Fibroblast of pulmonary artery (primary cell): Measurements from ENCODE around the gene TRAPPC2.

Source experiments
- DNase-seq: peaks from one replicate; pipeline ENCODE4 v3.0.0-alpha.2; 2010; ENCODE audit warnings: low read depth
- H3K4me3 ChIP-seq: replicated peaks from 2 replicates; pipeline ENCODE4 v1.5.1; 2011; ENCODE audit warnings: low read depth, mild to moderate bottlenecking, control low read depth, low read length, moderate library complexity
- TF ChIP-seq, protein P1 (sequence below): IDR thresholded peaks from 2 replicates; pipeline ENCODE4 v1.5.1; 2011; ENCODE audit warnings: mild to moderate bottlenecking, control low read depth, low read length, inconsistent platforms; ENCODE audit errors: missing control alignments

The TRAPPC2 gene

DNA sequence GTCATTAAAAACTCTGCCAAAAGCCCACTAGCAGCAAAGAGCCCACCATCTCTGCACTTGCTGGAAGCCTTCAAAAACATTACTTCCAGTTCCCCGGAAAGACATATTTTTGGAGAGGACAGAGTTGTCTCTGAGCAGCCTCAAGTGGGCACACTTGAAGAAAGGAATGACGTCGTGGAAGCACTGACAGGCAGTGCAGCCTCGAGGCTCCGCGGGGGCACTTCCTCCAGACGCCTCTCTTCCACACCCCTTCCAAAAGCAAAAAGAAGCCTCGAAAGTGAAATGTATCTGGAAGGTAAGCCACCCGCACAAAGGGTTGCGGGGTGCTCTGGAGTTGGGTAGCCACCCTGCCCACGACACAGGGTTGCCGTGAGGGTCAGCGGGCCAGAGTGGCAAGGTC, 26.0 kb upstream of the TRAPPC2 start:
- no peak overlapping the region for H3K4me3 ChIP-seq
- TF ChIP-seq, protein P1, sequence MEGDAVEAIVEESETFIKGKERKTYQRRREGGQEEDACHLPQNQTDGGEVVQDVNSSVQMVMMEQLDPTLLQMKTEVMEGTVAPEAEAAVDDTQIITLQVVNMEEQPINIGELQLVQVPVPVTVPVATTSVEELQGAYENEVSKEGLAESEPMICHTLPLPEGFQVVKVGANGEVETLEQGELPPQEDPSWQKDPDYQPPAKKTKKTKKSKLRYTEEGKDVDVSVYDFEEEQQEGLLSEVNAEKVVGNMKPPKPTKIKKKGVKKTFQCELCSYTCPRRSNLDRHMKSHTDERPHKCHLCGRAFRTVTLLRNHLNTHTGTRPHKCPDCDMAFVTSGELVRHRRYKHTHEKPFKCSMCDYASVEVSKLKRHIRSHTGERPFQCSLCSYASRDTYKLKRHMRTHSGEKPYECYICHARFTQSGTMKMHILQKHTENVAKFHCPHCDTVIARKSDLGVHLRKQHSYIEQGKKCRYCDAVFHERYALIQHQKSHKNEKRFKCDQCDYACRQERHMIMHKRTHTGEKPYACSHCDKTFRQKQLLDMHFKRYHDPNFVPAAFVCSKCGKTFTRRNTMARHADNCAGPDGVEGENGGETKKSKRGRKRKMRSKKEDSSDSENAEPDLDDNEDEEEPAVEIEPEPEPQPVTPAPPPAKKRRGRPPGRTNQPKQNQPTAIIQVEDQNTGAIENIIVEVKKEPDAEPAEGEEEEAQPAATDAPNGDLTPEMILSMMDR, result no peak
- no peak for DNase-seq

DNA sequence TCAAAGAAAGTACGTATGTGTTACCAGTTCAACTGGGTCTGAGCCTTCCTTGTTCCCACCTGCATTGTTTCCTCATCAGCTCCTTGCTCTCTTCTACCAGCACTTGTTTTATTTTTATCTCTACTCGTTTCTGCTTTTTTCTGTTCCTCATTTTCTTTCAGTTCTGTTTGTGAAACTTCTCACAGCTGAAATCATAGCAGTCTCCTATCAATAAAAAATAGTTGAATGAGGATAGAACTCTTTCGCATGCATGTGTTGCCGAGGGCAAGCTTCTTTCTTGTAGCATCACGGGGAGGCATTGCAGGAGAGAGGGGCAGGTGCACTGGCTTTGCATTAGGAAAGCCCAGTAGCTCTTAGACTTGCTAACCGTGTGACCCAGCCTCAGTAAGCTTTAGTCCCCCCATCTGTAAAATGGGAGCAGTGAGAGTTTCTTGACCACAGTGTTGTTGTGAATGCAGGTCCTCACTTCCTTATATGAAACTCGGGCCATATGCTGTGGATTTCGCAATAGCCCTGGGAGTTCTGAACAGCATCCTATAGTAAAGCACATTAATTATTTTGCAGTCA, 24.8 kb upstream of the TRAPPC2 start:
- TF ChIP-seq, protein P1, result no peak
- DNase-seq, result no peak
- no peak overlapping the region for H3K4me3 ChIP-seq

DNA sequence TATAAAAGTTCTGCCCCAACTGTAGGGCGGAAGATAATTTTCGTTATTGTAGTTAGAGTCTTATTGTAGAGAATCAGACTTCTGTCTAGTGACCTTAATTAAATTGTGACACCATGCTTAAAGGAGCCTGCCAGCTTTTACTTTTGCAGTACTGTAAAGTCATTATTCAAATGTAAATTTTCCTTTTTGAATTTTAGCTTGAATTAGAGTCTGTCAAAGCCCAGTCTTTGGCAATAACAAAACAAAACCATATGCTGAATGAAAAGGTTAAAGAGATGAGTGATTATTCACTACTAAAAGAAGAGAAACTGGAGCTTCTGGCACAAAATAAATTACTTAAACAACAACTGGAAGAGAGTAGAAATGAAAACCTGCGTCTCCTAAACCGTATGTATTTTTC, 22.0 kb upstream of the TRAPPC2 start:
- TF ChIP-seq, protein P1, result no peak
- no peak overlapping the region for H3K4me3 ChIP-seq
- no peak for DNase-seq

DNA sequence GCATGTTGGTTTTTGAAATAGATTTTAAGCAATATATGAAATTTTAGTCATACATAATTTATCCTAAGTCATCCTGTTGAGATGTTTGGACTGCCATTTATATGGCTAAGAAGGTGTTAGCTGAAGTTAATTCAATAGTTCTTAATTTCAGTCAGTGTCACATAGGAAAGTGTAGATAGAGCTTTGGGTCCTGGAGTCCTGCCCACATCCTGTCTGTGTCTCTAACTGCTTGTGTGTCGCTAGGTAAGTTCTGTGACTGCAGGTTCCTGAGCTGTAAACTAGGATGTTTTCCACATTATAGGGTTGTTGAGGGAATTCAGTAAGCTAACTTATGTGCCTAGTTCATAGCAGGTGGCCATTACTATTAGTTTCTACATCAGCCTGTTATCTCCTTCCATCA, 20.8 kb upstream of the TRAPPC2 start:
- TF ChIP-seq, protein P1, result no peak
- H3K4me3 ChIP-seq, result no peak overlapping the region
- DNase-seq, result no peak

DNA sequence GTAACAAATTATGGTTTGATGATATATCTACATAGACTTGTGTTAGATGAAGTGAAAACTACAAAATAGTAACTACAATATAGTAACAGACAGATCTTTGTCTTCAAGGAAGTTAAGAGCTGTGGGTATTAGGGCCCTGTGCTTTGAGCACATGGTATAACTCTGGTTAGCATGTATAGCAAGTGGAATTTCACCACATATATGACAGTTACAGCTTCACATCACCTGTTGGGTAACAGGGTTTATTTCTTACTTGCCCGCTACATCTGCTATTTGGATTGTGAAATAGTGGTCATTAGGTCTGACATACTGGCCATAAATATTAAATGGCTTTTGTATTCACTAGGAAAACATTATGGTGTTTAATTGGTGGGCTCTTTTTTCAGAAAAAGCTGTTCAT, 20.3 kb upstream of the TRAPPC2 start:
- no peak overlapping the region for H3K4me3 ChIP-seq
- DNase-seq, result no peak
- TF ChIP-seq, protein P1, result no peak

DNA sequence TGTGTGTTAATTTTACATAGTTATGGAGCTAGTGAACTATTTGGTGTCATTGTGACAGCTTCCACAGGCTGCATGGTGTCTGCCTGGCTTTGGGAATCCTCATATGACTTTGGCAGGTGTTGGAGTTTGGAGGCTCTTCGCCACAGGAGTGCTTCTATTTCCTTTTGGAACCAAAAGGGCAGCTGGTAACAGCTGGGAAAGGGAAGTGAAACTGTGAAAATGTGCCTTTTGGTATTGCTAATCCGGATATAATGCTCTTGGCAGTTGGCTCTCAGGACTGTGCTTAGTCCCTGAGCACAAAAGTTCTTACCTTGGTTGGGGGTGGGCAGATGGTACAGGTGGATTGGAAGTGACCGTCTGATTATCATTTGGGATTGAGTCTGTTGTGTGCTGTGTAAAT, 18.2 kb upstream of the TRAPPC2 start:
- TF ChIP-seq, protein P1, result no peak
- no peak for DNase-seq
- H3K4me3 ChIP-seq, result no peak overlapping the region

DNA sequence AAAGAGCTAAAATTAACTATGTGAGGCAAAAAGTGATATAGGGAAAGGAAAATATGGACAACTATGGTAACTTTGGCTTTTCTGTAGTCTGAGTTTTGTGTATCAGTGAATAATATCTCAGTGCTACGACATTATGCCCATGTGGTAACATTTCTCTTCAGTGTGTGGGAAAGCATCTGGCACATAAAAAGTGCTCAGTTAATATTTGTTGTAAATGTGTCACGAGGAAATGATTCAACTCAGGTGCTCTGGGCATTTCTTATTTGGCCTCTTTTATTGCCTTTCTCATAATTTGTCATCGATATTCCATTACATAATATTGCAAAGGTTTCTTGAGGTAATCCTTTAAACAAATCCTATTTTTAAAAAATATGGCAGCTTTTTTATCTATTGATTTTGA, 17.7 kb upstream of the TRAPPC2 start:
- TF ChIP-seq, protein P1, result no peak
- no peak overlapping the region for H3K4me3 ChIP-seq
- DNase-seq, result no peak
